ENCODE measurements around the gene ABCC1.

ABCC1 gene

DNA sequence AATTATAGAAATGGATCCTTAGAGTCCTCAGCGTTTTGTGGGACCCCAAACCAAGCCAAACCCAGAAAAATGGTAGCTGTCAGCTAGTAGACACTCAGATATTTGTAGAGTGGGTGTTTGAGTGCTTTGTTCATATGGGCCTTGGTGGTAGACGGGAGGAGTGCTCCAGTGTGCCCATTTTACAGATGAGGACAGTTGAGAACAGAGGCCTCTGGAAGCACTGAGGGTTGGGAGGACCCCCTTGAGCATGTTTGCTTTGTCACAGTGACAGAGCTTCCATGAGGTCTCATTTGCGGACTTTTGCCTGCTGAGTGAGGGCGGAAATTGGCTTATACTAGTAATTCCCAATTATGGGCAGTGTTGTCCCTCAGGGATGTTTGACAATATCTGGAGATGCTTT, 162.2 kb downstream of the ABCC1 start:
- no peak for DNase-seq (ENCODE audit: low read depth)

DNA sequence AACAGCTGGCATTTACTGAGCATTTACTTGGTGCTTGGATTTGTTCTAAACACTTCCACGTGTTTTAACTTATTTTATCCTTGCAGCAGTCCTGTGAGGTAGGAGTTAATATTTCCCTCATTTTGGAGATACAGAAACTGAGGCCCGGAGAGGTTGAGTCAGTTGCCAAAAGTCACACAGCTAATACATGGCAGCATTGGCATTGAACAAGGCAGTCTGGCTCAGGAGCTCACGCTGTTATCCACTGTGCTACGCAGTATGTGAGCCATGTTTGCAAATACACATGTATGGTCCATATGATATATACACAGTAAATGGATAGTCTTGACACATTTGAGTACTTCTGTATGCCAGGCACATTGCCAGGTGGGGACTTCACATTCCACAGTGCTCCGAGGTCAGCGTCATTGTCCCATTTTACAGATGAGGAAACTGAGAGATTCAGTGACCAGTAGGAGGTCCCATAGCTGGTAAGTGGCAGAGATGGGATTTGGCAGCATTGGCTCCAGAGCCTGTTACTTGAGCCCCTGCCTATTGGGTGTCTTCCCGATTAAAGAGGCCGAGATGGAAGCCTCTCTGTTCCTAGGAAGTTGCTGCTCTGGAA, 163.1 kb downstream of the ABCC1 start:
- no peak for DNase-seq (ENCODE audit: low read depth)

DNA sequence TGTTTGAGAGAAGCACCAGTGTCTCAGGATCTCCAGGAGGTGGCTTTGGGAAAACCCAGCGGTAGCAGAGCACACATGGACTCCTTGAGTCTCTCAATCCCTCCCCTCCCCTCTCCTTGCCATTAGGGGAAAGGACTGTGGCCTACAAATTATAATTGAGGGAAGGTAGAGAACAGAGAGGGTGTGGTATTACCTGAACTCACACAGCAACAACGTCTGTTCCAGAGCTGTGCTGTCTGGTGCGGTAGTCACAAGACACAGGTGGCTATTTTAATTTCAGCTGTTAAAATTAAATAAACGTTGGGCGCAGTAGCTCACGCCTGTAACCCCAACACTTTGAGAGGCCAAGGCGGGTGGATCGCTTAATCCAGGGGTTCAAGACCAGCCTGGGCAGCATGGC, 163.7 kb downstream of the ABCC1 start:
- no peak for DNase-seq (ENCODE audit: low read depth)

DNA sequence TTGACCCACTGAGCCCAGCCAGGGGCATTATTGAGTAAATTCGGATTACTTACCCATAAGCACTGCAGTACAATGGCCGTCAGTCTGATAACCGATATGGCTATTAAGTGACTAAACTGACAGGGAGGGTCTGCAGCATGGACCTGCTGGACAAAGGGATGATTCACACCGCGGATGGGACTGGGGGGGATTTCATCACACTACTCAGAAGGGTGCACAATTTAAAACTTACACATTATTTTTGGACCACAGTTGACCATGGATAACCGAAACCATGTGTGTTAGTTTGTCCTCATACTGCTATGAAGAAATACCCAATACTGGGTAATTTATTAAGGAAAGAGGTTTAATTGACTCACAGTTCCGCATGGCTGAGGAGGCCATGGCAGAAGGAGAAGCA, 167.4 kb downstream of the ABCC1 start:
- DNase-seq (ENCODE audit: low read depth), result no peak

DNA sequence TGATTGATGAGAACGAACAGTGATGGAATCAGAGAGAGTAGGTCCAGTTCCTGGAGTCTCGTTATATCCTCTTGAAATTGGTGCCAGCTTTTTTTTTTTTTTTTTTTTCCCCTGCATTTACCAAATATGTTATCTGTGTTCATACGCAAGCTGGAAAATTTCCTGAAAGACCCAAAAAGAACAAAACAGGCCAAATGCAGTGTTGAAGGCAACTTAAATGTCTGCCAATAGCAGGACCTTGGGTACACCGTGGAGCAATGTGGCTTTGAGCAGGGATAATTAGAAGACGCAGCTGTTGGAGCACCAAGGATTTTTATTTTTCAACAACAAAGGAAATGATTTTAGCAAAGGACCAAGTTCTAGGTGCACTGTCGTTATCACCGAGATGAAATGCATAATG, 168.9 kb downstream of the ABCC1 start:
- DNase-seq (ENCODE audit: low read depth), result no peak

DNA sequence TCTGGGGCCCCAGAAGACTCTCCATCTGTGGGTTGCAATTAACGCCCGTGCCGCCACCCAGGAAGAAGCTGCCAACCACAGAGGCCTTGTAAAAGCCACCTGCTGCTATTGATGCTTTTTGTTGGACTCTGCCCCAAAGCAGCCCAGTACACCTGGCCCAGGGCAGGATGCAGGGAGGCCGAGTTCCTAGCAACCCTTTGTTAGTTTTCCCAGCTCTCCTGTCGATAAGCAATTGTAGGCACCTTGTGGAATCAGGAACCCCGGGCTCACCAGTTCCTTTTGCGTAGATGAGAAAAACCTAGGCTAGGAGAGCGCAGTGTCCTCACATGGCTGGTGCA, 170.6 kb downstream of the ABCC1 start:
- DNase-seq (ENCODE audit: low read depth), result no peak

DNA sequence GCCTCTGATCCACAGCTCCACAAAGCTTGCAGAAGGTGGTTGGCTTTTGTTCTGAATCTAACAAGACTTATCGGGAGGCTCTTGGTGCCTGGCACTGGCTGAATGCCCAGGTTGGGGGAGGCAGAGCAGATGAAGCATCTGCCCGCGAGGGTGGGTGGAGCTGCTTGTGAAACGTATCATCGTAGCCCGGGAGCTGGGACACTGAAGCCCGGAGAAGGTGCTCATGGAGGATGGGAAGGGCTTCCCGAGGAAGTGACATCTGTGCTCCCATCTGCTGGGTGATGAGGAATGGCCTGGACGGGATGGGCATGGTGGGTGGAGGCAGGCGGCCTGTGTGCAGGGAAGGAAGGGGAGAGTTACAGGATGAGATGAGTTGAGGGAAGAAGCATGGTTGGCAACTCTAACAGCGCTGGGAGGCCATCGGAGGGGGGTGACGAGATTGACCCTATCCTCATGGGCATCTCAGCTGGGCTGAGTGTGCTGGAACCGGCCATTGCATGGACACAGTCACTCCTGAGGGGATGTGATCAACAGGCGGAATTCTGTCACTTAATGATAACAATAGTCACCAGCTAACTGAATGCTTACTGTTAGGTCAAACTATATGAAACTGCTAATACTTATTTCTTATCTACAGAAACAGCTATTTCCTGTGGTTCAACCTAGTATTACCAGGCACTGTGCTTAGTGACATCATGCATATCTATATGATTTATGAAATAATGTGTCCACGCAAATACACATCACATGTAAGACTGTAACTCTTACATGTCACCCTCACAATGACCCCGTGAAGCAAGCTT, 171.2 kb downstream of the ABCC1 start:
- no peak for DNase-seq (ENCODE audit: low read depth)

DNA sequence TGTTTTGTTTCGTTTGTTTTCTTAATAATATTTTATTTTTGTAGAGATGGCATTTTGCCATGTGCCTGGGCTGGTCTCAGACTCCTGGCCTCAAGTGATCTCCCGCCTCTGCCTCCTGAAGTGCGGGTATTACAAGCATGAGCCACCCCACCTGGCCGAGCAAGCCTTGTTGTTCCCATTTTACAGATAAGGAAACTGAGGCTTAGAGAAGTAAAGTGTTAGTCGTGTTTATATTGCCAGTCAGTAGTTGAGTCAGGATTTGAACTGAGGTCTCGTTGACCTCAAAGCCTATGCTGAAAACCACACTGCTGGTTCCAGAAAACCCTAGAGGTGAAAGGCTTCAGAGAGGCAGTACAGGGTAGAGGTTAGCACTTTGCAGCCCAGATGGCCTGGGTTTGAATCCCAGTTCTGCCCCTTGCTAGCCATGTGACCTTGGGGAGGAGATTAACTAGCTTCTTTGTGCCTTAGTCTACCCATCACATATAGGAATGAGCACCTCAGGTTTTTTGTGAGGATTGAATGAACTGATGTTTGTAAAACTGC, 171.8 kb downstream of the ABCC1 start:
- no peak for DNase-seq (ENCODE audit: low read depth)

DNA sequence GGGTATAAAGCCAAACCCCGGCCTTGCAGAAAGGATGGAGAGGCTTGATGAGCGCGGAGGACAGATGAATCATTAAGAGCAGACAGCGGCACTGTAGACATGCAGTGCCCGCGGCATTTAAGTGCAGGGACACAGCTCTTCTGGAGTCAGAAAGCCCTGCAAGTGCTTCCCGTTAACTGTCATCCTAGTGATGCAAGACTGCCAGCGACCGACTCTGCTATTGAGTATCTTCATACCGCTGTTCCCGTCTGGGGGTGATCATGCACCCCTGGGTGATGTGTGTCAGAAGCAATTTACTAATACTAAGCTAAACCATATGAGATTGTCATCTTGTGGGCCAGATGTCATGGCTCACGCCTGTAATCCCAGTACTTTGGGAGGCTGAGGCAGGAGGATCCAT, 172.8 kb downstream of the ABCC1 start:
- no peak for DNase-seq (ENCODE audit: low read depth)

DNA sequence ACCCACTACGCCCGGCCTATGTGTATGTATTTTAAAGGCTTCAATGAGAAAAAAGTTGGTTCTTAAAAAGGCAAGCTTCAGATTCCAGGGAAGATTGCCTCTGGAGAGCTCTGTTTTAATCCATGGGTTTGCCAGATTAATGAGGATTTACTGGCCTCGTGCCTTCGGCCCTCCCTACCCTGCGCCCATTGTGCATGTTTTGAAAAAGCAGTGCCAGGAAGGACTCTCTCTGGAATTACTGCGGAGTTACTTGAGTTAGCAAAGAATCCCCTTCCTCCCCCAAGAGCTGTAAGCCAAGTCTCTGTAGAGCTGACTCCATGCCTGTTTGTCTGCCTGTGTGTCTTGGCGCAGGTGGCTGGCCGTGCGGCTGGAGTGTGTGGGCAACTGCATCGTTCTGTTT, 175.0 kb downstream of the ABCC1 start:
- no peak for DNase-seq (ENCODE audit: low read depth)

DNA sequence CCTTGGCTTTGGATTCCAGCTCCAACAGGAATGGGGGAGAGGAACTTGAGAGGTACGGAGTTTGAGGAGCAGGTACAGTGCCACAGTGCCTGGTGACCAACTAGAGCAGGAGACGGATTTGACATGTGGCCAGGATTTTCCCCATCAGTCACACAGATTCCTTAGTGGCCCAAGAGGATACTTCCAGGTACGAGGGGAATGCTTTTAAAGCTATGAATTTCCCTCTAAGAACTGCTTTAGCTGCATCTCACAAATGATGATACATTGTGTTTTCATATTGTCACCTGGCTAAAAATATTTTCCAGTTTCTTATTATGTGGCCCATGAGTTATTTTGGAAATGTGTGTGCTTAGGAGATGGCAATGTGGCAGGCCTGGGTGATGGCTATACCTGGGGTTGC, 175.6 kb downstream of the ABCC1 start:
- DNase-seq (ENCODE audit: low read depth), result no peak

DNA sequence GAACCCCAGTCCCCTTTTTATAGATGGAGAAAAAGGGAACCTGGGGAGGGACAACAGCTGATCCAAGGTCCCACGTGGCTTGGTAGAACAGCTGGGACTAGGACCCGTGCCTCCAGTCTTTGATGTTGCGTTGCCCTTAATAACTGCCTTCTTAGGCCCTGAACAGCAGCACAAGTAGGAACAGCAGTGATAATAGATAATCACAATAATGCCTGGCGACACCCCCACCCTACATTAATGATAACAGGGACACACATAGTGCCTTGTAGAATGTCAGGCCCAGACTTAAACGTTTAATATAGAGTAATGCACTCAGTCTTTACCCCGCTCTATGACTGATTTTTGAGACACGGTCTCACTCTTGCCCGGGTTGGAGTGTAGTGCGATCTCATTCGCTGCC, 177.5 kb downstream of the ABCC1 start:
- no peak for DNase-seq (ENCODE audit: low read depth)

DNA sequence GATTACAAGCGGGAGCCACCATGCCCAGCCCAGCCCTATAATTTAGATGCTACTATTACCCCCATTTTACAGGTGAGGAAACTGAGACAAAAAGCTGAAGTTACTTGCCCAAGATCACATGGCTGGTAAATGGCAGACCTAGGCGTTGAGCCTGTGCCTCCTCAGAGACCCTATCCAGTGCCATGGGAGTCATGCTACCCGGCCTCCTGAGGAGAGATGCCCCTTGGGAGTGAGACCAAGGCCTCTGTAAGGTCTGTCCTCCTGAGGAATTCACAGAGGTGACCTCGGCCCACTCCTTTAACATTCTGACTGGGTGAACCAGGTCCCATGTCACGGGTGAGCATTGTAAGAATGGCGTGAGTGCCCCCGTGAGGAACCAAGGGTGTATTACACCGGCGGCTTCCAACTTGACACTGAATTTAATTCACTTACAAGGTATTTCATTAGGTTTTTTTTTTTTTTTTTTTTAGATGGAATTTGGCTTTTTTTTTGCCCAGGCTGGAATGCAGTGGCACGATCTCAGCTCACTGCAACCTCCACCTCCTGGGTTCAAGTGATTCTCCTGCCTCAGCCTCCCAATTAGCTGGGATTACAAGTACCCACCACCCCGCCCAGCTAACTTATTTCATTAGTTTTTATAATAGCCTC, 178.2 kb downstream of the ABCC1 start:
- peak; percentile 42 for DNase-seq (ENCODE audit: low read depth)

DNA sequence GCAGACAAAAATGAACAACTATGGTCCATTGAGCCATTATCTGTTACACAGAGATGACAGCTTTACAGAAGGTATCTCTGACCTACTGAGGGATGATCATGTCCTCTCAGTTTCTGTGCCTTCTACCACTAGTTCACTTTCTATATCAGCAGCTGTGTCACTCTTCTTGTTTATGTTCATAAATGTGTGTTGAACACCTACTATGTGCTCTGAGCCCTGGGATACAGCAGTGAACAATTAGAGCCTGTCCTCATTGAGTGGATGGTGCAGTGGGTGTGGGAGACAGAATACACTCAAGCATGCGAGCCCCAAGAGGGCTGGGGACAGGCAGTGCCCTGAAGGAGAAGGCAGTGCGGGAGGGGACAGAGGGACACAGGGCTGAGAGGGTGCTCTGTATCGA, 181.8 kb downstream of the ABCC1 start:
- no peak for DNase-seq (ENCODE audit: low read depth)

DNA sequence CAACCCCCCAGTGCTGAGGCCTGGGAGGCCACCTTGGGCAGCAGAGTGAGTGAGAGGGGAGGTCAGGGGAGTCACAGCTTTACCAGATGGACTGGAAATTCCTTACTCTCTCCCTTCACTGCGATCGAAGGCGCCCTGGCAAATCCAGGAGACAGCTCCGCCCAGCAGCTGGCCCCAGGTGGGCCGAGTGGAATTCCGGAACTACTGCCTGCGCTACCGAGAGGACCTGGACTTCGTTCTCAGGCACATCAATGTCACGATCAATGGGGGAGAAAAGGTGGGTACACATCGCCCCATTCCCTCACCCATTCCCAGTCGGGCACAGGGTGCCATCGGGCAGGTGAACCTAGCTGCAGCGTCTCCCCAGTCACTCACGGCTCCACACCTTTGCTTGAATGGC, 182.2 kb downstream of the ABCC1 start:
- no peak for DNase-seq (ENCODE audit: low read depth)

DNA sequence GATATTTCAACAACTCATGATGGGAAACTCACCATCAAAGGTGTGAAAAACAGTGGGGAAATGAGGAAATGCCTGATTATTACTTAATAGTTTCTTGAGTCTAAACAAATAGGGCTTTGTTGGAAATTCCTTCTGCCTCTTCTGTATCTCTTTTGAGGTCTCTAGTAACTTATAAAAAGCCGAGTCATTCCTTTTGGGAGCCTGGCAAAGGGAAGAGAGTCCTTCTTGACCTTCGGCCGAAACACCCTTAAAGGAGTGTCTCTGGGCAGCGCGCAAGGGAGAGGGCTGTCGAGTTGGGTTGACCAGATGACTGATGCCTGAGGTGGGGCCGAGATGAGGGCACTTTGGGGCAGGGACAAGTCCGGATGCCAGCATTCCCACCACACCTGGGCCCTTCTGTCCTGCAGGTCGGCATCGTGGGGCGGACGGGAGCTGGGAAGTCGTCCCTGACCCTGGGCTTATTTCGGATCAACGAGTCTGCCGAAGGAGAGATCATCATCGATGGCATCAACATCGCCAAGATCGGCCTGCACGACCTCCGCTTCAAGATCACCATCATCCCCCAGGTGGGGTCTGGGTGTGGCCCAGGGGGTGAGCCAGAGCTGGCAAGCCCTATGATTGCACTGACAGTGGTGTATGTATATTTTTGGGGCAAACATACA, 184.7 kb downstream of the ABCC1 start:
- DNase-seq (ENCODE audit: low read depth), result no peak

DNA sequence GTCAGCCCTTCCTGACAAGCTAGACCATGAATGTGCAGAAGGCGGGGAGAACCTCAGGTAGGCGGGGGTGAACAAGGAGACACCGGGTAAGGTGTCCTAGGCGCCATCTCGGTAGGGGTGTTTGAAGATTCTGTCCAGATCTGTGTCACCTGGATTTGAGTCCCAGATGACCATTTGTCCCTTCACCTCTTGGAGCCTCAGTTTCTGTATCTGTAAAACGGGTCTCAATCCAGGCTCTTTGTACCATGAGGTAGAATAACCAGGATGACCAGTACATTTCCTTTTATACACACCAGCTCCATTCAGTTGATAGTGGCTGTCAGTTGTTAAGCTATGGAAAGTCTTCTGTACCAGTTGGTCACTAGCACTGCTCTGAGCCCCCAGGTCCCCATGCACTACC, 187.2 kb downstream of the ABCC1 start:
- DNase-seq (ENCODE audit: low read depth), result no peak

DNA sequence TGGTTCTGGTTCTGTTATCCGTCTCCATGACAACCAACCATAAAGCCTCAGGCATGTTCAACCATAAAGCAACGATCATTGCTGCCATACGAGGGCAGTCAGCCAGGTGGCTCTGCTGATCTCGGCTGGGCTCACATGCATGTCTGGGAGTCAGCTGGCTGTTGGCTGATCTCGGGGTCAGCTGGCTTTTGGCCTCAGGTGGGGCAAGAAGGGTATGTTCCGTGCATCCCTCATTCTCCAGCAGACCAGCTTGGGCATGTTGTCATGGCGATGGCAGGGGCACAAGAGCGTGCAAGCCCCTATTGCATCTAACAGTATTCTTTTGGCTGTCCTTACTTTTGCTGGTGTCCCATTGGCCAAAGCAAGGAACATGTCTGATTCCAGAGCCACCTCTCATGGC, 187.7 kb downstream of the ABCC1 start:
- DNase-seq (ENCODE audit: low read depth), result no peak

DNA sequence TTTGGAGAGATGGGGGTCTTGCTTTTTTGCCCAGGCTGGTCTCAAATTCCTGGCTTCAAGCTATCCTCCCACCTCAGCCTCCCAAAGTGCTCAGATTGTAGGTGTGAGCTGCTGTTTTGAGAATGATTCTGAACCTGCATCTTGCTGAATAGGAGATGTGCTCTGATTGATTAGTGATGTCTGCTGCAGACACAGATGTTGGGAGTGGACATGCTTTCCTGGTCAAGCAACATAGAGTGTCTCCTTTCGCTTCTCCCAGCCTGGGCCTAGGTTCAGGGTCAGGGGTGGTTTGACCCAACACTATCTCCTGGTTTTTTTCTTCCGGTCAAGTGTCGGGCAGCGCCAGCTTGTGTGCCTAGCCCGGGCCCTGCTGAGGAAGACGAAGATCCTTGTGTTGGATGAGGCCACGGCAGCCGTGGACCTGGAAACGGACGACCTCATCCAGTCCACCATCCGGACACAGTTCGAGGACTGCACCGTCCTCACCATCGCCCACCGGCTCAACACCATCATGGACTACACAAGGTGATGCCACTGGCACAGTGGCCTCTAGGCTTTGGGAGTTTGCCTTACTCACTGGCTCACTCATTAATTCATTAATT, 188.7 kb downstream of the ABCC1 start:
- DNase-seq (ENCODE audit: low read depth), result no peak

DNA sequence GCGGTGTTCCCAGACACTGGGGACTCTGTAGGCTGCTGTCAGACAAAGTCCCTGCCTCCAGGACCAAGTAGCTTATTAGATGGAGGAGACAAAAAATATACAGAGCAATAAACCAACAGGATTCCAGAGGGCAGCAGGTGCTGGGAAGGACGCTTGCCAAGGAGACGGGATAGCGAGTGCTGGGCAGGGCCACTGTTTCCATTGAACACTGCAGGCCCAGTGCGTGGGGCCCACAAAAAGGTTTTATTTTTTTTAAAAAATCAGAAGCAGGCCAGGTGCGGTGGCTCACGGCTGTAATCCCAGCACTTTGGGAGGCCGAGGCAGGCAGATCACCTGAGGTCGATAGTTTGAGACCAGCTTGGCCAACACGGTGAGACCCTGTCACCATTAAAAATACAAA, 189.6 kb downstream of the ABCC1 start:
- no peak for DNase-seq (ENCODE audit: low read depth)

DNA sequence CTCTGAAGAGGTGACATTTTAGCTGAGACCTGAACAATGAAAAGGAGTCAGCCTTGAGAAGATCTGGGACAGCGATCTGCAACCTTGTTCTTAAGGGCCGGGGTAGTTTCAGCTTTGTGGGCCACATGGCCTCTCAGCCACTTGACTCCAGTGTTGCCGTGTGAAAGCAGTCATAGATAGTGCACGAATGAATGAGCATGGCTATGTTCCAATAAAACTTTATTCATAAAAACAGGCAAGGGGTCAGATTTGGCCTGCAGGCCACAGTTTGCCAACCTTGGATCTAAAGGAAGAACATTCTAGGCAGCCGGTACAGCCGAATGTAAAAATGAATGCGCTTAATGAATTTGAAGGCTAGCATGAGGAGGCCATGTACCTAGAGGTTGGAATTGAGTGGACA, 190.4 kb downstream of the ABCC1 start:
- DNase-seq (ENCODE audit: low read depth), result no peak

DNA sequence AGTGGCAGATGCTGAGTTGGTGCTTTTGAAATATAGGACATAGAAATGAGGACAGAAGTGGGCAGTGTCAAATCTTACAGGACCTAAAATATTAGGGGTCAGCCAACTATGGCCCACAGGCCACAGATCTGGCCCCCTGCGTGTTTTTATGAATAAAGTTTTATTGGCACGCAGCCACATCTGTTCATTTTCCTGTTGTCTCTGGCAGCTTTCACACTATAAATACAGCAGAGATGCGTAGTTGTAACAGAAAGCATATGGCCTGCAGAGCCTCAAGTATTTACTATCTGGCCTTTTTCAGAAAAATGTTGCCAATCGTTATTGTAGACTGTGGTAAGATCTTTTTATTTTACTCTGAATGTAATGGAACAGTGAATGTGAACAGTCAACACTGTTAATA, 191.1 kb downstream of the ABCC1 start:
- DNase-seq (ENCODE audit: low read depth), result no peak
